K562 (cell line): ENCODE data around the gene OR51V1. TPM values are rescaled to one million over a fixed set of nuclear protein-coding genes. Genes with fewer than 3 reads are reported as not detected.

ENCODE experiments used
- ARID3A ChIP-seq: IDR thresholded peaks from 2 replicates; pipeline ENCODE4 v1.6.1; 2012; ENCODE audit warnings: low read depth, low read length, improper control_type of control experiment, borderline replicate concordance
- ATF3 ChIP-seq, 2 experiments: fragments of 450-650 bp in 1 of 2; sonication (generic) in 1 of 2; formaldehyde crosslinking in 1 of 2; IDR thresholded peaks in 1 of 2; conservative IDR thresholded peaks in 1 of 2; 2 replicates each; pipeline versions ENCODE4 v1.6.1 to v1.8.1; 2016 to 2023; ENCODE audit warnings: mild to moderate bottlenecking in 2 of 2, moderate library complexity in 2 of 2, inconsistent platforms in 1 of 2, missing genetic modification reagents in 1 of 2
- CBFB ChIP-seq: sonication (generic); formaldehyde crosslinking; IDR thresholded peaks from 2 replicates; pipeline ENCODE4 v1.4.0; 2020; ENCODE audit warnings: mild to moderate bottlenecking, missing genetic modification reagents
- CEBPZ ChIP-seq: fragments of 150-350 bp; IDR thresholded peaks from 2 replicates; pipeline ENCODE4 v1.6.1; 2014; ENCODE audit warnings: low read depth, mild to moderate bottlenecking, low read length, borderline replicate concordance
- CREB1 ChIP-seq, 2 experiments: sonication (generic) in 1 of 2; formaldehyde crosslinking in 1 of 2; IDR thresholded peaks; 2 replicates each; pipeline versions ENCODE4 v1.6.1 to v1.8.0; 2012 to 2022; ENCODE audit warnings: inconsistent platforms in 1 of 2, mild to moderate bottlenecking in 1 of 2, missing genetic modification reagents in 1 of 2, moderate library complexity in 1 of 2
- FOXP1 ChIP-seq: sonication (generic); formaldehyde crosslinking; IDR thresholded peaks from 2 replicates; pipeline ENCODE4 v1.8.0; 2022; ENCODE audit warnings: mild to moderate bottlenecking, missing genetic modification reagents
- HEY1 ChIP-seq: fragments of 250-450 bp; sonication (Bioruptor Pico); IDR thresholded peaks from 2 replicates; pipeline ENCODE4 v1.5.0; 2020; ENCODE audit warnings: mild to moderate bottlenecking, moderate library complexity, borderline replicate concordance
- IFI16 ChIP-seq: fragments of 250-450 bp; sonication (Bioruptor Pico); IDR thresholded peaks from 2 replicates; pipeline ENCODE4 v2.1.2; 2022; ENCODE audit warnings: mild to moderate bottlenecking, inconsistent platforms
- MAZ ChIP-seq, 2 experiments: fragments of 450-650 bp in 1 of 2; sonication (generic) in 1 of 2; formaldehyde crosslinking; IDR thresholded peaks in 1 of 2; conservative IDR thresholded peaks in 1 of 2; 2 replicates each; pipeline versions ENCODE4 v1.4.0 to v1.5.0; 2020; ENCODE audit warnings: mild to moderate bottlenecking in 1 of 2, missing genetic modification reagents in 1 of 2
- MEIS2 ChIP-seq: fragments of 450-650 bp; IDR thresholded peaks from 2 replicates; pipeline ENCODE4 v1.6.1; 2014; ENCODE audit warnings: mild to moderate bottlenecking; ENCODE audit not compliant: partially characterized antibody
- MXI1 ChIP-seq: IDR thresholded peaks from 2 replicates; pipeline ENCODE4 v1.6.1; 2011; ENCODE audit warnings: low read depth, mild to moderate bottlenecking, improper control_type of control experiment, low read length
- RNF219 ChIP-seq: fragments of 250-450 bp; sonication (Bioruptor Pico); IDR thresholded peaks from 2 replicates; pipeline ENCODE4 v1.5.0; 2022; ENCODE audit warnings: mild to moderate bottlenecking
- ZBTB17 ChIP-seq: fragments of 450-650 bp; formaldehyde crosslinking; IDR thresholded peaks from 2 replicates; pipeline ENCODE4 v1.4.0; 2020; ENCODE audit warnings: mild to moderate bottlenecking
- ZBTB49 ChIP-seq: sonication (generic); formaldehyde crosslinking; IDR thresholded peaks from 2 replicates; pipeline ENCODE4 v1.8.0; 2022; ENCODE audit warnings: missing genetic modification reagents, mild to moderate bottlenecking, borderline replicate concordance
- ZNF124 ChIP-seq: sonication (generic); formaldehyde crosslinking; IDR thresholded peaks from 2 replicates; pipeline ENCODE4 v1.8.1; 2022; ENCODE audit warnings: missing genetic modification reagents
- polyA plus RNA-seq, 8 experiments: library from polyadenylated mRNA; depleted of rRNA in 4 of 8; stranded (reverse) in 5 of 8; unstranded in 3 of 8; fragments of >200 nt; fragmentation: Nextera tagmentation in 2 of 8; fragmentation: Illumina TruSeq in 1 of 8; extraction: Ambion mirVana in 2 of 8; extraction: Trizol in 1 of 8; gene quantifications; 2 replicates each; pipeline versions ENCODE4 v1.2.1 to v1.2.3, GENCODE V29; 2011 to 2014; ENCODE audit warnings: inconsistent platforms in 1 of 8, missing spikeins in 1 of 8
- total RNA-seq, 7 experiments: library from RNA; depleted of rRNA in 6 of 7; stranded (reverse); fragments of >200 nt in 6 of 7; fragmentation: Illumina TruSeq in 2 of 7; extraction: Trizol in 2 of 7; gene quantifications; 2 replicates each; pipeline versions ENCODE4 v1.2.1 to v1.2.3, GENCODE V29; 2011 to 2021; ENCODE audit warnings: low replicate concordance in 1 of 7

The OR51V1 gene
- total and polyA plus RNA-seq, 9 of the 15 experiments (the other 6 are each of a cell fraction or from before 2014, with no cell fraction given), result not detected

- no peak for TF ChIP-seq ARID3A
- TF ChIP-seq HEY1 (CRISPR knock-in tag), result no peak
- no peak for TF ChIP-seq ZBTB49 (CRISPR knock-in tag)
- peak; percentile 67 for TF ChIP-seq MEIS2
- no peak for TF ChIP-seq CBFB (CRISPR knock-in tag)
- TF ChIP-seq IFI16 (CRISPR knock-in tag), result no peak
- TF ChIP-seq CREB1 (IDR thresholded peaks at IDR 0.05), result no peak
- no peak for TF ChIP-seq CREB1 (CRISPR knock-in tag; IDR thresholded peaks at IDR 0.05)
- TF ChIP-seq ATF3 (IDR thresholded peaks at IDR 0.05), result peak; percentile 28; the same call in 1 of the 2 replicates
- TF ChIP-seq ATF3 (CRISPR knock-in tag; conservative IDR thresholded peaks at IDR 0.05), result no peak
- no peak for TF ChIP-seq MXI1
- no peak for TF ChIP-seq RNF219 (CRISPR knock-in tag)
- TF ChIP-seq FOXP1 (CRISPR knock-in tag), result no peak
- no peak for TF ChIP-seq CEBPZ
- 0 out of 2 replicates have a peak, but pooled peaks have one; percentile 15 for TF ChIP-seq ZBTB17 (CRISPR knock-in tag)
- no peak for TF ChIP-seq ZNF124 (CRISPR knock-in tag)
- TF ChIP-seq MAZ (CRISPR knock-in tag; conservative IDR thresholded peaks at IDR 0.05 in 1 of 2, IDR thresholded peaks at IDR 0.05 in 1 of 2), result no peak
These were observed 46.4 kb upstream of the OR51V1 start (continued) for GRCh38 chr11:5246772-5247471.
